ENCODE results near the gene DSTYK.
A peak's percentile ranks its signal among the peaks of the same experiment; 100 is the strongest.

The DSTYK gene

GRCh38 chr1:205214756-205215155, 3.3 kb upstream of the DSTYK start:
- H3K4me3 Mint-ChIP-seq, result no peak overlapping the region
- H3K27me3 Mint-ChIP-seq, result peaks cover 4 to 10% of the 10 kb centered on the region in 2 donors
- peaks cover 0 to 2% of the 10 kb centered on the region in 2 donors for H3K36me3 Mint-ChIP-seq
- ATAC-seq (replicated peaks), result no peak
- peaks cover 13 to 19% of the 10 kb centered on the region in 2 donors for H3K4me1 Mint-ChIP-seq
- no peaks in the 10 kb centered on the region for H3K9me3 Mint-ChIP-seq
- no peak overlapping the region for H3K27ac Mint-ChIP-seq
- no peak for DNase-seq

- ATAC-seq (replicated peaks) (peak; percentile 65 to 72), DNase-seq (no peak)
- peak overlapping the region; percentile 89 to 95 for H3K4me3 Mint-ChIP-seq
- H3K9me3 Mint-ChIP-seq, result no peaks in the 10 kb centered on the region
- H3K4me1 Mint-ChIP-seq, result peaks cover 19% of the 10 kb centered on the region in 2 donors
- no peaks in the 10 kb centered on the region for H3K27me3 Mint-ChIP-seq
- peaks cover 0 to 2% of the 10 kb centered on the region in 2 donors for H3K36me3 Mint-ChIP-seq
- H3K27ac Mint-ChIP-seq, result peak overlapping the region; percentile 99
Observed at GRCh38 chr1:205211839-205212536, 486 bp upstream of the DSTYK start.

GRCh38 chr1:205210756-205211168, 740 bp downstream of the DSTYK start:
- DNase-seq (no peak), ATAC-seq (replicated peaks) (peak; percentile 19 to 22)
- Mint-ChIP-seq H3K4me1 (peaks cover 19% of the 10 kb centered on the region in 2 donors), H3K9me3 (no peaks in the 10 kb centered on the region), H3K4me3 (peak overlapping the region; percentile 89 to 95), H3K36me3 (peaks cover 0 to 2% of the 10 kb centered on the region in 2 donors), H3K27ac (peak overlapping the region; percentile 99), H3K27me3 (no peaks in the 10 kb centered on the region)

- no peaks in the 10 kb centered on the region for H3K9me3 Mint-ChIP-seq
- no peak for ATAC-seq (replicated peaks)
- H3K36me3 Mint-ChIP-seq, result peaks cover 0 to 2% of the 10 kb centered on the region in 2 donors
- no peak overlapping the region for H3K27ac Mint-ChIP-seq
- no peaks in the 10 kb centered on the region for H3K27me3 Mint-ChIP-seq
- H3K4me3 Mint-ChIP-seq, result no peak overlapping the region
- H3K4me1 Mint-ChIP-seq, result peaks cover 24 to 37% of the 10 kb centered on the region in 2 donors
- DNase-seq, result no peak
Observed at GRCh38 chr1:205208811-205209210, 2.7 kb downstream of the DSTYK start.

GRCh38 chr1:205205055-205205454, 6.4 kb downstream of the DSTYK start:
- no peaks in the 10 kb centered on the region for H3K27me3 Mint-ChIP-seq
- DNase-seq (no peak), ATAC-seq (replicated peaks) (no peak)
- no peak overlapping the region for H3K4me3 Mint-ChIP-seq
- H3K36me3 Mint-ChIP-seq, result no peaks in the 10 kb centered on the region
- H3K9me3 Mint-ChIP-seq, result no peaks in the 10 kb centered on the region
- H3K4me1 Mint-ChIP-seq, result peaks cover 15 to 41% of the 10 kb centered on the region in 2 donors
- no peak overlapping the region for H3K27ac Mint-ChIP-seq

GRCh38 chr1:205204552-205204951, 7.0 kb downstream of the DSTYK start:
- Mint-ChIP-seq H3K36me3 (no peaks in the 10 kb centered on the region), H3K27ac (no peak overlapping the region), H3K4me3 (no peak overlapping the region)

GRCh38 chr1:205199931-205200299, 11.6 kb downstream of the DSTYK start:
- no peaks in the 10 kb centered on the region for H3K9me3 Mint-ChIP-seq
- H3K4me3 Mint-ChIP-seq, result no peak overlapping the region
- H3K27me3 Mint-ChIP-seq, result no peaks in the 10 kb centered on the region
- peaks cover 29 to 50% of the 10 kb centered on the region in 2 donors for H3K4me1 Mint-ChIP-seq
- peaks cover 2 to 18% of the 10 kb centered on the region in 2 donors for H3K36me3 Mint-ChIP-seq
- DNase-seq, result no peak
- ATAC-seq (replicated peaks), result no peak
- H3K27ac Mint-ChIP-seq, result peak overlapping the region; percentile 81

More at GRCh38 chr1:205204552-205204951, 7.0 kb downstream of the DSTYK start:
- Mint-ChIP-seq H3K27me3 (no peaks in the 10 kb centered on the region), H3K9me3 (no peaks in the 10 kb centered on the region), H3K4me1 (peaks cover 20 to 43% of the 10 kb centered on the region in 2 donors)
- DNase-seq, result no peak
- no peak for ATAC-seq (replicated peaks)

- Mint-ChIP-seq H3K36me3 (peaks cover 2 to 18% of the 10 kb centered on the region in 2 donors), H3K27me3 (no peaks in the 10 kb centered on the region), H3K4me1 (peaks cover 26 to 44% of the 10 kb centered on the region in 2 donors), H3K9me3 (no peaks in the 10 kb centered on the region), H3K4me3 (no peak overlapping the region), H3K27ac (no peak overlapping the region)
- DNase-seq (peak; percentile 10), ATAC-seq (replicated peaks) (peak; percentile 55 to 68)
Observed at GRCh38 chr1:205199090-205199930, 12.2 kb downstream of the DSTYK start.

GRCh38 chr1:205192287-205192686, 19.2 kb downstream of the DSTYK start:
- no peak overlapping the region for H3K4me3 Mint-ChIP-seq
- H3K4me1 Mint-ChIP-seq, result peaks cover 31 to 59% of the 10 kb centered on the region in 2 donors
- H3K9me3 Mint-ChIP-seq, result no peaks in the 10 kb centered on the region
- ATAC-seq (replicated peaks), result no peak
- H3K36me3 Mint-ChIP-seq, result peaks cover 8 to 20% of the 10 kb centered on the region in 2 donors
- no peak for DNase-seq
- H3K27ac Mint-ChIP-seq, result no peak overlapping the region
- H3K27me3 Mint-ChIP-seq, result no peaks in the 10 kb centered on the region

- peaks cover 29 to 59% of the 10 kb centered on the region in 2 donors for H3K4me1 Mint-ChIP-seq
- no peak for ATAC-seq (replicated peaks)
- no peak overlapping the region for H3K27ac Mint-ChIP-seq
Observed at GRCh38 chr1:205191622-205192021, 19.9 kb downstream of the DSTYK start.

GRCh38 chr1:205190845-205191577, 20.5 kb downstream of the DSTYK start:
- Mint-ChIP-seq H3K27ac (no peak overlapping the region), H3K9me3 (no peaks in the 10 kb centered on the region), H3K36me3 (peaks cover 7 to 12% of the 10 kb centered on the region in 2 donors), H3K4me3 (no peak overlapping the region), H3K27me3 (no peaks in the 10 kb centered on the region), H3K4me1 (peaks cover 29 to 55% of the 10 kb centered on the region in 2 donors)
- DNase-seq (no peak), ATAC-seq (replicated peaks) (no peak)

More at GRCh38 chr1:205191622-205192021, 19.9 kb downstream of the DSTYK start:
- peaks cover 9 to 15% of the 10 kb centered on the region in 2 donors for H3K36me3 Mint-ChIP-seq
- no peak for DNase-seq
- H3K9me3 Mint-ChIP-seq, result no peaks in the 10 kb centered on the region
- H3K4me3 Mint-ChIP-seq, result no peak overlapping the region
- H3K27me3 Mint-ChIP-seq, result no peaks in the 10 kb centered on the region

GRCh38 chr1:205189131-205189530, 22.4 kb downstream of the DSTYK start:
- ATAC-seq (replicated peaks), result no peak
- Mint-ChIP-seq H3K4me1 (peaks cover 26 to 51% of the 10 kb centered on the region in 2 donors), H3K36me3 (peaks cover 9 to 11% of the 10 kb centered on the region in 2 donors), H3K27me3 (no peaks in the 10 kb centered on the region), H3K4me3 (no peak overlapping the region), H3K27ac (no peak overlapping the region), H3K9me3 (no peaks in the 10 kb centered on the region)
- no peak for DNase-seq

GRCh38 chr1:205188596-205188995, 22.9 kb downstream of the DSTYK start:
- H3K4me1 Mint-ChIP-seq, result peaks cover 27 to 51% of the 10 kb centered on the region in 2 donors
- no peak overlapping the region for H3K27ac Mint-ChIP-seq
- ATAC-seq (replicated peaks), result no peak

GRCh38 chr1:205188098-205188497, 23.4 kb downstream of the DSTYK start:
- no peak overlapping the region for H3K27ac Mint-ChIP-seq
- DNase-seq, result no peak
- H3K4me1 Mint-ChIP-seq, result peaks cover 26 to 48% of the 10 kb centered on the region in 2 donors
- H3K36me3 Mint-ChIP-seq, result peaks cover 10 to 17% of the 10 kb centered on the region in 2 donors
- H3K4me3 Mint-ChIP-seq, result no peak overlapping the region
- no peaks in the 10 kb centered on the region for H3K27me3 Mint-ChIP-seq
- ATAC-seq (replicated peaks), result no peak
- H3K9me3 Mint-ChIP-seq, result no peaks in the 10 kb centered on the region

More at GRCh38 chr1:205188596-205188995, 22.9 kb downstream of the DSTYK start:
- DNase-seq, result no peak
- H3K27me3 Mint-ChIP-seq, result no peaks in the 10 kb centered on the region
- H3K9me3 Mint-ChIP-seq, result no peaks in the 10 kb centered on the region
- peaks cover 11 to 13% of the 10 kb centered on the region in 2 donors for H3K36me3 Mint-ChIP-seq
- no peak overlapping the region for H3K4me3 Mint-ChIP-seq
